ENCODE results near the gene SLC44A1. TPM values are rescaled to one million over a fixed set of nuclear protein-coding genes. Genes with fewer than 3 reads are reported as not detected.

The SLC44A1 gene
- total RNA-seq, 1 donor: 60.5 TPM

- H3K4me3 ChIP-seq (ENCODE audit: low read depth, low read length): peak within 1 kb of the TSS; percentile 88
- TF ChIP-seq, protein P1, sequence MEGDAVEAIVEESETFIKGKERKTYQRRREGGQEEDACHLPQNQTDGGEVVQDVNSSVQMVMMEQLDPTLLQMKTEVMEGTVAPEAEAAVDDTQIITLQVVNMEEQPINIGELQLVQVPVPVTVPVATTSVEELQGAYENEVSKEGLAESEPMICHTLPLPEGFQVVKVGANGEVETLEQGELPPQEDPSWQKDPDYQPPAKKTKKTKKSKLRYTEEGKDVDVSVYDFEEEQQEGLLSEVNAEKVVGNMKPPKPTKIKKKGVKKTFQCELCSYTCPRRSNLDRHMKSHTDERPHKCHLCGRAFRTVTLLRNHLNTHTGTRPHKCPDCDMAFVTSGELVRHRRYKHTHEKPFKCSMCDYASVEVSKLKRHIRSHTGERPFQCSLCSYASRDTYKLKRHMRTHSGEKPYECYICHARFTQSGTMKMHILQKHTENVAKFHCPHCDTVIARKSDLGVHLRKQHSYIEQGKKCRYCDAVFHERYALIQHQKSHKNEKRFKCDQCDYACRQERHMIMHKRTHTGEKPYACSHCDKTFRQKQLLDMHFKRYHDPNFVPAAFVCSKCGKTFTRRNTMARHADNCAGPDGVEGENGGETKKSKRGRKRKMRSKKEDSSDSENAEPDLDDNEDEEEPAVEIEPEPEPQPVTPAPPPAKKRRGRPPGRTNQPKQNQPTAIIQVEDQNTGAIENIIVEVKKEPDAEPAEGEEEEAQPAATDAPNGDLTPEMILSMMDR (IDR thresholded peaks at IDR 0.05; ENCODE audit: insufficient read depth, low read length): peak; percentile 45
- peak; percentile 91 for DNase-seq (ENCODE audit: low read depth)
These were observed 203.7 kb downstream of the SLC44A1 start, which contains the start of gene FSD1L for GRCh38 chr9:105447814-105448812. TSS of gene FSD1L (plus strand) at chr9:105448034. CDS start at chr9:105448221, 187 bp downstream.

DNA sequence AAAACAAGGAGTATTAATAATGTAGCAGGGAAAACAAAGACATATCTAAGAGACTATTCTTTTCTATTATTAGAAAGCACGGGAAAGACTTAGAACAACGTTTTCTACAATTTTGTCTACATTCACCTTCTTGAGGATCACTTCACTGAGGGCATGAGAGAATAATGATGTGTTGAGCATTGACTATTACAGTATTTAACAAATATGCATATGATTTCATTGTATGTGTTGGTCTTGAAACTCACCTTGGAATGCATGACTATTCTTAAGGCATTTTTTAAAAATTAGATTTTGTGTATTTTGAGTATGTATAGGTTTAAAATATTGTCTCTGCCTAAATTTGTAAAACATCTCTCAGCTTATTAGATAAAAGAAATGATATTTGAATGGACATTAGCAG lies 204.6 kb downstream of the SLC44A1 start:
- TF ChIP-seq, protein P1 (IDR thresholded peaks at IDR 0.05; ENCODE audit: insufficient read depth, low read length): no peak
- peak overlapping the region; percentile 88 for H3K4me3 ChIP-seq (ENCODE audit: low read depth, low read length)
- peak; percentile 24 for DNase-seq (ENCODE audit: low read depth)

DNA sequence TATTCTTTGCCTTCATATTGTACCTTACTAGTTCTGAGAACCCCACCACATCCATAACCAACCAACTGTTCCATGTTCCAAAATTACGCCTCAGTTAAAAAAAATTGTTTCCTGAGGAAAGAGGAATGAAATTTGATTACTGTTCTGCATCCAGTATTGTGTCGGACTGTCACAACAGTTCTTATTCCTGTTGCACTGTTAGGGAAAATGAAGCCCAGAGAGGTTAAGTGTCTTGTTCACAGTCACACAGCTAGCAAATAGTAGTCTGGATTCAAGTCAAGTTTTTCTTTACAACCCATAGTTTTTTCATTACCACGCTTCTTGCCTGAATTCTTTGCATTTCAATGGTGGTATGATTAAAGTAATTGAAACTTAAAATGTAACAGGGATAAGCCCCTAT lies 207.7 kb downstream of the SLC44A1 start:
- TF ChIP-seq, protein P1 (IDR thresholded peaks at IDR 0.05; ENCODE audit: insufficient read depth, low read length): no peak
- no peak overlapping the region for H3K4me3 ChIP-seq (ENCODE audit: low read depth, low read length)
- DNase-seq (ENCODE audit: low read depth): no peak

DNA sequence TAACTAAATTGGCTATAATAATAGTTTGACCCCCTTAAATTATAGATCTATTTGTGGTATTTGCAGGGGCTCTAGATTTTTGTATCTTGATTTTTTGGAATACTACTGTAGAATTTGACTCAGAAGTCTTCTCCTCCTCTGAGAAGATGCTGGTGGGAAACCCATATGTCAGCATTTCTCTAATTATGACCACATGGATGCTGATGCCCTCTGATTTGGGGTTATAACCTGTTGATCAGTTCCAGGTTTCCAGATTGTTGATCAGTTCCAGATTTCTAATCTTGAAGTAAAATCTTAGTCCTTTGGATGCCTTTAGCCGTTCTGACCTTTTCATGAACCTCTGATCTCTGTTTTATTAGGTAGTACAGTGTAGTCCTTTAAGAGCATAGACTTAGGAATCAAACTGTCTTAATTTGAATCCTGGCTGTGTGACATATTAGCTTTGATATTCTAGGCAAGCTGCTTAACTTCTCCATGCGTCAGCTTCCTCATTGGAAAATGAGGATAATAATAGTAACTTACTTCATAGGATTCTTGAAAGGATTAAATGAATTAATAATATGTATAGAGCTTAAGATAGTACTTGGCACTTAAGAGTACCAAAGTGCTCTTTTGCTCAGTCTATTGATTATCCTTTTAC lies 211.5 kb downstream of the SLC44A1 start:
- TF ChIP-seq, protein P1 (IDR thresholded peaks at IDR 0.05; ENCODE audit: insufficient read depth, low read length): no peak
- peak; percentile 31 for DNase-seq (ENCODE audit: low read depth)

GRCh38 chr9:105457560-105458294 lies 213.3 kb downstream of the SLC44A1 start:
- TF ChIP-seq, protein P1 (IDR thresholded peaks at IDR 0.05; ENCODE audit: insufficient read depth, low read length): no peak
- no peak for DNase-seq (ENCODE audit: low read depth)
- no peak overlapping the region for H3K4me3 ChIP-seq (ENCODE audit: low read depth, low read length)

More for the DNA sequence above, 211.5 kb downstream of the SLC44A1 start:
- H3K4me3 ChIP-seq (ENCODE audit: low read depth, low read length): no peak overlapping the region

- no peak for DNase-seq (ENCODE audit: low read depth)
- TF ChIP-seq, protein P1 (IDR thresholded peaks at IDR 0.05; ENCODE audit: insufficient read depth, low read length): no peak
- H3K4me3 ChIP-seq (ENCODE audit: low read depth, low read length): no peak overlapping the region
These were observed 214.0 kb downstream of the SLC44A1 start for GRCh38 chr9:105458404-105458803.

Measured in fibroblast of the aortic adventitia (primary cell).